Left colon (tissue), 2 donors: Measurements from ENCODE around the gene NPTX1. TPM values are rescaled to one million over a fixed set of nuclear protein-coding genes. Genes with fewer than 3 reads are reported as not detected.
A peak's percentile ranks its signal among the peaks of the same experiment; 100 is the strongest.

Source experiments
- ATAC-seq: fragments of 200-7000 bp; cut with Tn5 transposase; one replicate; pipeline ENCODE4 v1.9.1; 2020; ENCODE audit warnings: mild to moderate bottlenecking, moderate library complexity
- DNase-seq, 2 donors: peaks; one replicate each; pipeline ENCODE4 v3.0.0-alpha.2; 2020
- intact Hi-C, 2 donors: fragments of 100-400 bp; cut with DNase I in 1 of 2; cut with micrococcal nuclease in 1 of 2; formaldehyde crosslinking; loops; one replicate each; pipeline versions ENCODE4 v1.11.2 to v1.14.0; 2022; cut with DNase I, micrococcal nuclease
- total RNA-seq, 2 donors: library from RNA; stranded (reverse); fragmentation: NEBNext Ultra II Directional; extraction: Animal tissue kit (Norgen Biotek cat#: 25700); gene quantifications; one replicate each; pipeline ENCODE4 v1.2.1, GENCODE V29; 2021
- donor health status: DM: no; HTN: no; CAD: no.
- donor health status: DM: yes; HTN: yes; CAD: no.

NPTX1 gene
- total RNA-seq, 2 donors from 2014 or later: 0.12 to 9.8 TPM

DNA sequence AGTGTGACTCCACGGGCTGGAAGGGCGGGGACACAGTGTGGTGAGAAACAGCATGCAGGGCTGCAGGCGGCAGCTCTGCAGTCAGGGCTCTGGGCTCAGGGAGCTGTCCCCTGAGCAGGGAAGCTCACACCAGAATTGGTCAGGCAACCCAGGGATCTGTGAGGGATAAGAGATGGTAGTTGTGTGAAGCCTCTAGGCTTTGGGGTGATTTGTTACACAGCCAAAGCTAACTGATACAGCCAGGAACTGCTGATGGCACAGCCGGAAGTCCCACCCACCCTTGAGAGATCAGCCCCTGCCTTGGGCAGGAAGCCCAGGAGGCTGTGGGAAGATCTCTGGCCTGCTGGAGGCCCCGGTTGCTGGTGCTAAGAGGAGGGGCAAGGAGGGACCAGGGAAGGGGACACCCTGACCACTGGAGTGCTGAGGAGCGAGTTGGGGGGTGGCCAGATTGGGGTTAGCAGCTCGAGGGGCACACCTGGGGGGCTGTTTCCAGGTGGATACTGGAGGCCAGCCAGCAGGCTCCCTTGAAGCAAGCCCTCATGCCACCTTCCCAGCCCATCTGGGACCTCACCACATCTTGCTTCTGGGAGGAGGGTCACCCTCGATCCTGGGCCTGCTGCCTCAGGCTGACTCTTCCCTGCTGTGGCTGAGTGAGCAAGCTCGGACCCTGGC lies 25.2 kb downstream of the NPTX1 start:
- no peak for DNase-seq
- intact Hi-C loops: no loop called here

DNA sequence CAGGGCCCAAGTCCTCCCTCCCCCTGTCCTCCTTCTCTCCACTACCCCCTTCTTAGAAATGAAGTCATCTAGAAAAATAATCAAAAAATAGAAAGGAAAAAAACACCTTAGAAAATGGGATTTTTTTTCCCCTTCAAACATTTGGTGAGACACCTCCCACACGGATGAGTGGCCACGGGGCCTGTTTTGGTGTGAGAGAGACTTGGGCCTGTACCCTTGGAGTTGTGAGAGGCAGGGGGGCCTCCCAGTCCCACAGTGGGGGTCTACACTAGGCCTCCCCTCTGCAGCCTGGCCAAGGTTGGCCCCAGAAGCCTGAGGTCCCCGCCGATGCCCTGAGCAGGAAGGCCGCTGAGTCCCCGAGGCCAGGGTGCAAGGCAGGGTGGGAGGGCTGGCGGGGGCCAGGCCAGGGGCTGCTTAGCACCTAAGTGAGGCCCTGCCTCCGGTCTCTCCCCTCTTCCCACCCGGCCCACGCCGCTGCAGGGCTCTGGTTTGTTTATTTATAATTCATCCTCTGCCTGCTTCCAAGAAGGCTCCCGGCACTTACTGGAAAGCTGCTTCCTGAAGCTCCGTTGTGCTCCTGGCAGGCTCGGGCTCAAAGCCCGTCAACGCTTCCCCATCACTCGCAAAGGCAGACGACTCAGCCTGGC lies 26.4 kb downstream of the NPTX1 start:
- DNase-seq (no peak), ATAC-seq (no peak)
- intact Hi-C loops: no loop called here

More for the DNA sequence above, 25.2 kb downstream of the NPTX1 start:
- ATAC-seq: no peak

DNA sequence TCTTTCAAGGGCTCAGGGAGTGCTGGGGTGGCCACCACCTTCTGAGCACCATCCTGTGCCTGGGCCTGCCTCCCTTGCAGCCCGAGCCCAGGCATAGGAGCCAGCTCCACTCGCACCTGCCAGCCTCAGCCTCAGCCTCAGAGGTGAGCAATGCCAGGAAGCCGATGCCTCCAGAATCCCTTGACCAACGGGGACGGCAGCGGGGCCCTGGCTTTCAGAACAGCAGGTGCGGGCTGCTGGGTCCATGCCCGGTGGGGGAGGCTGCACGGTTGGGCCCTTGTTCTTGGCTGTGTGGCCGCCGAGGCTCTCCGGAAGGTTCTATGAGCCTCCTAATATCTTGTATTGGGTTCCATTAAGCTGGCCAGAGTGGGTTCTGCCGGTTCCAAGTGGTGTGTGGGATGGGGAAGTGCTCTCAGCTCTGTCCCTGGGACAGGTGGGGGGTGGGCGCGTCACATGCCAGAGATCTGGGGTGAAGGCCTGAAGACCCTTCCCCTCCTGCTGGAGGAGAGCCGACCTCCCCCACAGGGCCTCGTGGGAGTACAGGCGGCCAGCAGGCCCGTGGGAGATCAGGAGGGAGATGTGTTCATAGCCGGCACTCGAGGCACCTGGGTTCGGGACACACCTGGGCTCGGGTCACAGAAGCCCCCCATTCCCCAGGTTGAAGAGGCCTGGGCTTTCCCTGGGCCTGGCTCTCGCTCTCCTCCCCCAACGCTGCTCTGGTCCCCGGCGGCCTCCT lies 27.0 kb downstream of the NPTX1 start:
- ATAC-seq: no peak
- intact Hi-C loops: no loop called here

DNA sequence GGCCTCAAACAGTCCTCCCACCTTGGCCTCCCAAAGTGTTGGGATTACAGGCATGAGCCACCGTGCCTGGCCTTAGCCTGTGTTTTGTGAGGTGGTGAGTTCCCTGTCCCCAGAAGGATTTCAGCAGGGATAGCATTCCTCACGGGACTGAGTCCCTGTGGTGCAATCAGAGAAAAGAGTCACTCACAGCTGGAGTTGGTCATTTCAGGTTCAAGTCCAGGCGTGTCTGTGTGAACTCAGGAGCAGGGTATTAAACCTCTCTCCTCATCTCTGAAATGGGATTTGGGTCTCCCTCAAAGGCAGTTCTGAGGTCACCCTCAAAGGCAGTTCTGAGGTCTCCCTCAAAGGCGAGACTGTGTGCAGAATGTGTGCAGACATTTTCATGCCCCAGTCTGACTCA lies 28.6 kb downstream of the NPTX1 start:
- intact Hi-C loops: no loop called here
- DNase-seq: no peak
- ATAC-seq: no peak

More for the DNA sequence above, 27.0 kb downstream of the NPTX1 start:
- no peak for DNase-seq

DNA sequence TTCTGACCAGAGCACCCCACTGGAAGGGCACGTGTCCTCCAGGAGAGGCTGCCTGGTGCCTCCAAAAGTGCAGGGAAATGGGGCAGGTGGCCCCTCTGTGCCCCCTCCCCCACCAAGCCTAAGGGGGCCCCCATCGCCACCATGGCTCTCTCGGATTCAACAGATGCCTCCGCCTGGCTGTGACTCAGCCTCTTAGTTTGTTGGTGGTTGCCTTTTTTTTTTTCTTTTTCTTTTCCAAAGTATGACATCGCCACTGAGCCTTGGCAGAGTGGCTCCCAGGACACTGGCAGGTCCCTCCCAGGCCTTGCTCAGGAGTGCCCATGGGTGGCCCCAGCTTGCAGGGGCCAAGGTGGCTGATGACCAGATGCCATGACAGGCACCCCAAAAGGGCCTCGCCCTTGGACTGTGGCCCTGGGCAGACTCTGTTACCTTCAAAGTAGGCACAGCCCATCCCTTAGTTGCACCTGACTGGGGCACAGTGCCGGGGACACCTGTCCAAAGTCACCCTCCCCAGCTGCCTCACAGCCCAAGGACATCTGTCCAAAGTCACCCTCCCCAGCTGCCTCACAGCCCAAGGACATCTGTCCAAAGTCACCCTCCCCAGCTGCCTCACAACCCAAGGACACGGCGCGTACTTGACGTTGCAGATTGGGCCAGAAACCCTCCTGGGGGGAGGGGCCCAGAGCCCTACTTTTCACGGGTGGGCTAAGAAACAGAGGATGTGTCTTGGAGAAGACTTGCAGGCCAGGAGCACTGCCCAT lies 29.6 kb downstream of the NPTX1 start:
- ATAC-seq (no peak), DNase-seq (no peak)
- intact Hi-C loops: no loop called here

DNA sequence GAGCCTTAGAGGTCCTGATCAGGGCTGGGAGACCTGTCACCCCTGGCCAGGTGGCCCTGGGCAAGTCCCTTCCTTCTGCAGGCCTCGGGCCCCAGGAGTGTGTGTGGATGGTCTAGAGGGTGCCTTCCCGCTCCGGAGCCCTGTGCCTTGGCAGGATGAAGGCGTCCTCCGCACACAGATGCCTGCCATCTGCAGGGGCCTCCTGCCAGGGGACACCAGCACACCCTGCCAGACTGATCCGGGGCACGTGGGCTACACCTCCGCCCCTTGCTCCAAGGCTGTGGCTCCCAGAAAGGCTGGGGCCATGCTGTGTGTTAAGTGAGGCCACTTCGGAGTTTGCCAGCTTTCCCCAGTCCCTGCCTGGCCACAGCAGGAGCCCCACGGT lies 30.7 kb downstream of the NPTX1 start:
- intact Hi-C loops: no loop called here
- DNase-seq: no peak
- ATAC-seq: no peak

GRCh38 chr17:80445007-80445725 lies 31.2 kb downstream of the NPTX1 start:
- ATAC-seq (no peak), DNase-seq (no peak)
- intact Hi-C loops: no loop called here

GRCh38 chr17:80444644-80444979 lies 31.8 kb downstream of the NPTX1 start:
- intact Hi-C loops: no loop called here
- ATAC-seq (no peak), DNase-seq (no peak)

- intact Hi-C loops: no loop called here
- ATAC-seq: no peak
- no peak for DNase-seq
Measured at GRCh38 chr17:80443916-80444643, 32.3 kb downstream of the NPTX1 start.

DNA sequence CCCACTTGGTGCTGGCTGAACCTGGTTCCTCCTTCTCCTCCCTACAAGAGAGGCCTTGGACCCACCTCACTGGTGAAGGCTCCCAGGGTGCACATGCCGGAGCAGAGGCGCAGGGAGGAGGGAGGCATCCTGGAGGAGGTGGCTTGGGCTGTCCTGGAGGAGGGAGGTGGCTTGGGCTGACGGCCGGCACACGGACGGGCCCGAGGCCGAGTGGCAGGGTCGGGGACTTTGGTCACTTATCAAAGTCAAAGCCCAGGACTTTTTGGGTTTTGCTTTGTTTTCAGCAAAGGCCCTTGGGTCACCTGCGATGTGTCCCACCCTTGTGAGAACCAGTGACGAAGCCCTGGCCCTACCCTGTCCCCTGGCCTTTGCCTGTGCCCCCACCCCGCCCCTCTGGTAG lies 32.9 kb downstream of the NPTX1 start:
- intact Hi-C loops: no loop called here
- no peak for DNase-seq
- ATAC-seq: no peak

- intact Hi-C loops: no loop called here
- no peak for ATAC-seq
Measured at GRCh38 chr17:80442764-80443163, 33.6 kb downstream of the NPTX1 start.

GRCh38 chr17:80442323-80442659 lies 34.1 kb downstream of the NPTX1 start:
- ATAC-seq (no peak), DNase-seq (no peak)
- intact Hi-C loops: no loop called here

More at GRCh38 chr17:80442764-80443163, 33.6 kb downstream of the NPTX1 start:
- no peak for DNase-seq

- no peak for ATAC-seq
- intact Hi-C loops: no loop called here
Measured at GRCh38 chr17:80441598-80442322, 34.6 kb downstream of the NPTX1 start.

GRCh38 chr17:80441133-80441578 lies 35.3 kb downstream of the NPTX1 start:
- no peak for ATAC-seq
- DNase-seq: peak in 1 of 2 donors; percentile 54
- intact Hi-C loops: no loop called here

More at GRCh38 chr17:80441598-80442322, 34.6 kb downstream of the NPTX1 start:
- no peak for DNase-seq

DNA sequence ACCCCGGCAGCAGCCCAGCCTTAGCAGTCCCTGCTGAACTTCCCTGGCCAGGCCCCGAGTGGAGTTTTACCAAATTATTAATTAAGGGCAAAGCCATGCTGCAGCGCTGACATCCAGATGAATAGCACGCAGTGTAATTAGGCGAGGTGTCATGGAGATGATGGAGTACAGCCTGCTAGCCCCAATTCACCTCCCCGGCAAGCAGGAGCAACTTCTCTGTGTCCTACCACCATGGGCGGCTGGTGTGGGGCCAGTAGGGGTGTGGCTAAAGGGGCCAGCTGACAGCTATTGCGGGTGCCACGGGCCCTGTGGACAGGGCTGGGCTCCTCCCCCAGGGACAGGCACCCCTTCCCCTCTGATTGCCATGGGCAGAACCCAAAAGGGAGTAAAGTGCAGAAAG lies 36.9 kb downstream of the NPTX1 start:
- no peak for DNase-seq
- intact Hi-C loops: no loop called here
- no peak for ATAC-seq

DNA sequence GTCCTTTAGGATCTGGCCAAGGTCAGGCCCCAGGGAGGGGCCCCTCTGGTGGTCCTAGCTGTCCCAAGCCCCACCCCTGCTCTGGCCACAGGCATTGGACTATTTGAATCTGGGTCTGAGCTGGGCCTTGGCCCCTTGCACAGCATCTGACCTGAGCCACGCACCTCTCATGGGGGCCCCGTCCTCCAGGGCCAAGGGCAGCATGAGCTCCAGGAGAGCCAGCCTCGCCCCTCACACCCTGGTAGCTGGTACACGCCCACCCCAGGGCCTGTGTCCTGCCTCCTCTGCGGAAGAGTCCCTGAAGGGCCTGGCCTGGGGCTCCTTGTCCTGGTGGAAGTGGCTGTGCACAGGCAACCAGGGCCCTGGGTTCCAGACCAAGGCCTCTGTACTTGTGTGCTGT lies 37.6 kb downstream of the NPTX1 start:
- ATAC-seq (no peak), DNase-seq (no peak)
- intact Hi-C loops: no loop called here

DNA sequence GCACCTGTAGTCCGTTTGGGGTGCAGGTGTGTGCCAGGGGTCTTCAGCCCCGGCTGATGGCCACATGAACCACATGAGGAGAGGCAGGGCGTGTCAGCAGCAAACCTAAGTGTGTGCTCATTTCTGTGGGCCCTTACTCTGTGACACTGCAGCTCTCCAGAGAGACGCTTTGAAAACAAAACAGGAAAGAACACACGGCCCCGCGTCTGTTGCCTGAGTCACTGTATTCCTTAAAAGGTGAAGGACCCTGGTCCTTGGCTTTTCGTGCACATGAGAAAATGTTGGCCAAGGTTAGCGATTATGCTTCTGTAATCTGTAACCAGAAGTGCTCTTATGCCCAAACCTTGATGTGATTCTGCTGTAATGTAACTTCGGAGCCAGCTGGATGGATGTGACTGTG lies 38.9 kb downstream of the NPTX1 start:
- DNase-seq: no peak
- no peak for ATAC-seq
- intact Hi-C loops: no loop called here
